COLO668 (cell line): ENCODE measurements around the gene EFCAB13.

Source experiments
- DNase-seq: peaks from one replicate; lab custom pipeline; 2025; ENCODE audit not compliant: unreplicated experiment; lab: John Stamatoyannopoulos, UW

The EFCAB13 gene, protein sequence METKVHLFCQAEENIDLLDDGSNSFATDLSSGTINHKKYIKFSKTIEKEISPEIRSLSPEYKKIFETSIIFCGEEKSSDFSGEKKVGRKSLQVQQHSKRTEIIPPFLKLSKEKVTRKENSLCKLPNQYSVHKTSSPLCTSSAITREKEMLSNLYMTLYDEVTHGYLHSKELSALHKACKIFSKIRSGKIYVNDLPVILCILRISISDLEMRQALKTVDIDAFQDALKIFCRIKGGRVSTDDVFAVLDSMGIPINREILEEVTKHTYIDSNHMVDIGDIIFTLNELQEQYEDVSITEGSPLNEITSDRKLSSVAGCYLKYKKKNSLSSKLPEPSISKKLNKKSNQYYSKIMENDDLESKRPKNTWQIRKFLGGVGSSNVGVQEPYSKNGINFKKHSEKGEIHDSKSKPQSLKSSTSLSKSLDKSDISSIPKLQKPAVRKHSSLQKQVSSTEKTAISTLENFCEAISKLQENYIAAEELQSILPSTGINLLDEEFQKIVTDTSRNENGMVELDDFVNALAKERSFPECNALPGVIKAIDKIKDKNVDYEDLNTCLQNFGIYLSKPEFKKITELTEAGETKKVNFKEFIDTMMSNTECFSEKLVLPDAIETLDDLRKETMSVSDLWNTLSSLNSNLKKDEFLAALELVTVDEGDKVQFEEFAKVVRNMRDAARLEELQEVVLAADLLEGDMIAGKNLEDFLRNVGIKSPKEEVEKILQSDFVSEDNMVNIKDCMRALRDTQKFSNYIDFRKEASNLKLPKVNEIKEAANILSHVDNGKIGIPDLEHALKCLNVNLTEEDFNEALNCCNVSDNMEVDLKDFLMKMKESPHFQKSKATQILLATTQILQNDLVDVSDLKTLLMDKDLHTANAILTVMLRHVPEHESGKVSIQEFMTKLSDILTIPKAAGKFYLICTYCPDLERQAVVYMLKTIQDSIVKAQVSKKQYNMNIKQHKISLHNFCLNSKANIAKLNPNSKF

DNA sequence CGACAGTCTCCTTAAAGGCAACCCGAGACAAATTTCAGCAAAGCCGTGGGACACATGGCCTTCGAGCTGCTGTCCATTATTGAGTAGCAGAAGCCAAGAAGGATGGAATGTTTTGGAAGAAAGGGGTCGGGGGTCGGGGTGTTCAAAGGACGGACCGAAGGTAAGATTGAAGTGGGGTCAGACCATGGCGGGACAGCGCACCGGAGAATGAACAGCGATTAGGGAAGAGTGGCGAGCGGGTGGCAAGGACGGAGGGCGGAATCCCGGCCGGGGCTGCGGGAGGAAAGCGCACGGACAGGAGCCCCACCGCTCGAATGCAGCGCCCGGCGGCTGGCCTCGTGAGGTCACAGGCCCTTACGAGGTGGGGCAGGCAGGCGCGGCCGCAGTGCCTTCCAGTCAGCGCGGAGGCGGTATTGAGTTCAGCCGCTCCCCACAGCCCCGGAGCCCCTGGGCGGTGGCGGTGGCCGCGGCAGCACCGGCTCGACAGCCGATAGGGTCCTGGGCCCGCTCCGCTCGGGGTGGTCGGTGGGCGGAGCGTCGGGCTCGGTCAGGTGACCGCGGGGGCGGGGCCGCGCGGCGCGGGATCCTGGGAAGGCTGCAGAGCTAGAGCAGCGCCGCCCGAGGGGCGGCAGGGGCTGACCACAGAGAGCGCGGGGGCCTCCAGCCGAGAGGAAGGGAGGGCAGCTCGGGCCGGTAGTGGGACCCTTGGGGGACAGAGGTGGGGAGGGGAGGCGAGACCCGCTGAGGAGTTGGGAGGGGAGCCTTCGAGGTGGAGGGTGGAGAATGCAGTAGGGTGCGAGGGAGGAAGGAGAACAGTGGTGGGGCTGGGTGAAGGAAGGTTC is at the start of gene EFCAB13:
Gene EFCAB13 (plus strand): TSS at position 574 of the 842 bp plus-strand sequence. CDS start 4,399 bp downstream, outside the sequence.
- DNase-seq, result peak; percentile 85

DNA sequence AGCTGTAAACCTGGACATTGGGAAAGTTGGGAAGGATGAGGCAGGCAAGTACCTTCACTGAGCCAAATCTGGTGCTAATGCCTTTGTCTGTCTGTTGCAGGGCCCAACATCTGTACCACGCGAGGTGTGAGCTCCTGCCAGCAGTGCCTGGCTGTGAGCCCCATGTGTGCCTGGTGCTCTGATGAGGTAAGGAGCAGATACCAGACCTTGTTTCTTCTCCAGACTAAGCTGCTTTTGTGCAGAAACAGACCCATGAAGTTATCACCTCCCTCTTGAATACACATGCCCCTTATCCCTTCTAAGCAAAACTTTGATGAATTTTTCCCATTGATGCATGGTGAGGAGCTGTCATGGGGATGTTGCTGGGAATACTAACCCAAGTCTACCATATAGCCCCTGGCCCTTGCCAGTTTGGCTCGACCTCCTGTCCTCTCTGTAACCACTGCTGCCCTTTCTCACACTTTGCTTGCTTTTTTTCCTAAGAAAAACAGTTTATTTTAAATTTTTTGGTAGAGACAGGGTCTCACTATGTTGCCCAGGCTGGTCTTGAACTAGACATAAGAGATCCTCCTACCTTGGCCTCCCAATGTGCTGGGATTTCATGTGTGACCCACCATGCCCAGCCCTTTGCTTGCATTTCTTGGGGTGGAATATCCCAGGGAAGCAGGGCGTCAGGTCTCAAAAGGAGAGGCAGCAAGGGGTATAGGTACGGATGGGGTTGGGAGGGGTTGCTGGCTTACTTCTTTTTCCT is 49.3 kb upstream of the EFCAB13 start:
- DNase-seq, result no peak

DNA sequence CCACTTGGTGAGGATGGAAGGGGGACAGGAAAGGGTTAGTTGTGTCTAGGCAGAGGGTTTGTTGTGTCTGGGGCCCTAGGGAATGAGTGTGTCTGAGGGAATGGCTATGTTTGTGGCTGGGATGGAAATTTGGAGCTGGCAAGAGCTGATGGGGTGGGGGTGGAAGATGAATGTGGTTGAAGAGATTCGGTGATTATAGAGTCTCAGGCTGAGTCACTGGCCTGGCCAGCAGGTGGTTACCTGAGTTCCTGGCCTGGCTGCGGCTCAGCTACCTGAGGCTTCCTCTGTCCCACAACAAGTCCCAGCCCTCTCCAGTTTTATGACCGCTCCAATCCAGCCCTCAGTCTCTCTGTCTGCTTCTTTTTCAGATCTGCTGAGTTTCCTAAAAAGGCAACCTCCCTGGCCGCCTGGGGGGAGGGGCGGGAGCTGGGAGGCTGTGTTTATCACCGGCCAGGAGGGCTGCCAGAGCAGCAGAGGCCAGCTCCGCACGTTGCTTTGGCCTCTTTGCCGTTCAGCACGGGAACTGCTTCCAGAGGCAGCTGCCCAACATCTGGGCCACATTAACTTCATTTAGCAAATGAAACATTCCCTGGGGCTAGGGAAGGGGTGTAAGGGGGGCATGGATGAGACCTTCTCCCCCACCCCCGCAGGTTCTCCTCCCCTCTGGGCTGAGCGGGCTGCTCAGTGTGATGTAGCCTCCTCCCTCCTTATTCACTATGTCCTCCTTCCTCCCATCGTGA is 48.3 kb upstream of the EFCAB13 start:
- no peak for DNase-seq

DNA sequence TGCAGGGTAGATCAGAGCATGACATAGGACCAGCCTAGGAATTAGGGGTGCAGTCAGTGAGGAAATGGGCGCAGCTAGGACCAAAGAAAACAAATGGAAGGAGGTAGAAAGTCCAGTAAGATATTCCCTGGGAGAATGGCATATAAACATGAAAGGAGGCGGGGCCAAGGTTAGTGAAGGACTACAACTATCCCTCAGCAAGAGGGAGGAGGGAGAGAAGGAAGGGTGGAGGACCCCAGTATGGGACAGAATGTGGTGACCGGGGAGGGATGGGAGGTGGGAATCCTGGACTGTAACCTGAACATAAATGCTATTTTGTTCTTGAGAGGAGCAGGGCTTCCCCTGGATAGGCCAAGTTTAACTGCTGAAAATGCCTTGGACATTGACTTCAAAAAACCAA is 47.3 kb upstream of the EFCAB13 start:
- no peak for DNase-seq

DNA sequence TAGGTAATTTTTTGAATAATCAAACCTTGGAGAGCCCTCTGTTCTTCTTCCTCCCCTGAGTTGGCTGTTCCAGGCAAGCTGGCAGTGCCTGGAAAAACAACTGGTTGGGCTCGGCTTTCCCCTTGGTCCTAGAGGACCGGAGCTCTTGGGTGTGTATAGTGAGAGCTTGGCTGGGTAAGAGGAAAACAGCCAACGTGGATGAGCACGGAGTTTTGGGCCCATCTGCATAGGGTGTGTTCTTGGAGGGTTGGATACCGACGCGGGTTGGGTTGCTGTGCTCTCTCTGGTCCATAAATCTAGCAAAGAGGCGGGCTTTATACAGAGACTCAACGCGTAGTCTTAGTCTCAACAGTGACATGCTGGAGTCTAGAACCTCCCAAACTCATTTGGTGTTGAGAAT is 46.9 kb upstream of the EFCAB13 start:
- peak; percentile 9 for DNase-seq

DNA sequence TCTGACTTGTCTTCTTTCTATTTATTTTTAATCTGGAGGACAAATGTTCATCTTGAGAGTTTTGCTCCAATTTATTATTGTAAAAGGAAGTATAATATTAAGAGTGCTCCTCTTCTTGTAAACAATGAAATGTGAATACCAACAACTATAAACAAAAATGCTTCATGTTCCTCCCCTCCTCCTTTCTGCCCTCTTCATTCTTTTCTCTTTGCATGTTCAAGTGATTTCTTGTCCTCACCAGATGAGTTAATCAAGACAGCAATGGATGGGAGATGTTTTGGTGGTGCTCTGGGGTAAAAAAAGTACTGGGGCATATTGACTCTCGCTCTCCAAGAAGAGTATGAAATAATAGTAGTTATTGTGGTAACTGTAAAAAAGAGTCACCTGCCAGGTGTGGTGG is 45.8 kb upstream of the EFCAB13 start:
- no peak for DNase-seq

DNA sequence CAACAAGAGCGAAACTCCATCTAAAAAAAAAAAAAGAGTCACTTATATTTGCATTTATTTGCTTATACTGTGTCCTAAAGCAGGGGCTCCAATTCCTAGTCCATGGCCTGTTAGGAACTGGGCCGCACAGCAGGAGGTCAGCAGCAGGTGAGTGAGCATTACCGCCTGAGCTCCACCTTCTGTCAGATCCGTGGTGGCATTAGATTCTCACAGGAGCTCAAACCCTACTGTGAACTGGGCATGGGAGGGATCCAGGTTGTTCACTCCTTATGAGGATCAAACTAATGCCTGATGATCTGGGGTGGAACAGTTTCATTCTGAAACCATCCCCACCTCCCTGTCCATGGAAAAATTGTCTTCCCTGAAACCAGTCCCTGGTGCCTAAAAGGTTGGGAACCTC is 45.2 kb upstream of the EFCAB13 start:
- DNase-seq, result no peak

DNA sequence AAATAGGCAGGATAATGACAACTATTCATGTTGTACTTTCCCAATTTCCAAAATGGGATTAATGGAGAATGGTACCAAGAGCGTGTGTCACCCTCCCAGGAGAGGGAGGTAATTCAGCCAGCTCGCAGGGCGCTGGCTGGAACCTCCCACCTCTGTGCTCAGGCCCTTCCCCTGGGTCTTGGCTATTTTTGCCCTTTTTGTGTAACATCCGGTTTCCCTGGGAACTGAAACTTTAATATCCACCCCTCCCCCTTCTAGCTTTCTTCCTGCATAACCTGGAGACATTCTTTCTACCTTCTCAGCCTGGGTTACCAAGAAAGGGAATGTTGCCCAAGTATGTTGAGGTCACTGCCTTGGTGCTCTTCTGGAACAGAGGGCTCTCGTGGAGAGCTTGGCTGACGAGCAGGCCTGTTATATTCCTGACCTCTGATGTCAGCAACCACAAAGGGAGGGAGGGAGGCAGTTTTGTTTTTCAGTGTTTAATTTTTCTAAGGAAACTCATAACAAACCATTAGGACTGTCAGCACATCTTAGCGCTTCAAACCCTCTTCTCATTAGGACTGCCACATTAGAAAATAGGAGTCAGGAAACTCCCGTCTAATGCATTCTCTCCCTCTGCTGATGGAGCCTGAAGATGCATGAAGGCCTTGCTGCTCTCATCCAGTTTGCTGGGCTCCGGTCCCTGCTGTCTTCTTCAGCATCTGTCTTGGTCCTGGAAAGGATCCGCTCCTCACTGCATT is 44.5 kb upstream of the EFCAB13 start:
- no peak for DNase-seq

DNA sequence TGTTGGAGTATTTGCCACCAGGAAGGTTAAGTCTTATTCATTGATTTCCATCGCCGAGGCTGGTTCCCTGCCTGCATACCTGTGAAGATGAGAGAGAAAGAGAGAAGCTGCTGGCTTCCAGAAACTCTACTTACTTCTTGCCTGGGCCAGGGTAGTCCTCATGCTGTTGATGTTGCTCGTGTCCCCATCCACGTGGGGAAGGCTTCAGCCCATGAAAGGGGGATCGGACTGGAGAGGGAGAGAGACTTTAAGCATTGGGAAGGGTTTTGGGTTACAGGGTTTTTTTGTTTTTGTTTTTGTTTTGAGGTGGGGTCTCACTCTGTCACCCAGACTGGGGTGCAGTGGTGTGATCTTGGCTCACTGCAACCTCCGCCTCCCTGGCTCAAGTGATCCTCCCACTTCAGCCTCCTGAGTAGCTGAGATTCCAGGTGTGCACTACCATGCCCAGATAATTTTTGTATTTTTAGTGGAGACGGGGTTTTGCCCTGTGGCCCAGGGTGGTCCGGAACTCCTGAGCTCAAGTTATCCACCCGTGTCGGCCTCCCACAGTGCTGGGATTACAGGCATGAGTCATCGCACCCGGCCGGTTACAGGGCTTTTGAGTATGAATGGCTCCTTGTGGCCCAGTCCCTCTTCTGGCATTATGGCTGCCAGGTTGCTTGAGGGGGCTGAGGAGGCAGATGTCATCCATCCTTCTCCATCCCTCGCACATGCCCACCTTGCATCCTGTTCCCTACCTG is 43.5 kb upstream of the EFCAB13 start:
- DNase-seq, result peak; percentile 5

DNA sequence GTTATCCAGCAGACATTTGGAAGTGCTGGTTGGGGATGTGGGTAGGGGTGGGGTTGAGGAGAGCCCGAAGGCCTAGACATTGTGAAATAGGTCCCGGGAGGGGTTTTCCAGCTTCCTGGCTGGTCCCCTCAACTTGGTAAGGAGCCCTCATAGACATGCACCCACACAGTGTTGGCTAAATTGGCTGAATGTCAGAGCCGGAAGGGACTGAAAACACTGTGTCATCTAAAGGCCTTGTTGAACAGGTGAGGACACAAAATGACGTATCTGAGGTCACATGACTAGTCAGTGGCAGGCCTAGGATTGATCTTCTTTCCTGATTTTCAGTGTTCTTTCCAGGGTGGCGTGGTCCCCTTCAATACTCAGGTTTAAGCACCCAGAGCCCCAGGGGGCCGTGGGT is 42.5 kb upstream of the EFCAB13 start:
- DNase-seq, result no peak

DNA sequence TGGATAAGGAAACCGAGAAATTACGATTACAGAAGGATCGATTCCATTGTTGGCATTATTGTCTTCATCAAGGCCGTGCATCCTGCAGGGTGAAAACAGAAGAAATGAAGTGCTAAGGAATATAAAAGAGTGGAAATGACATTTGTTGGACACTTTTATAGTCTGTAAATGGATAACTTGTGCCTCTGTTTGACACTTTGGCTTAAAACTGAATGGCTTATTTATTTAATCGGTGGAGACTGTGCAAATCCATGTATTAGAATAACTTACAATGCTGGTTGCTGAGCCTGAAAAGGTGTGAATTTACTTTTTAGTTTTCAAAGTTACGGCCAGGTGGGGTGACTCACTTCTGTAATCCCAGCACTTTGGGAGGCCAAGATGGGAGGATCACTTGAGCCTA is 38.8 kb upstream of the EFCAB13 start:
- no peak for DNase-seq

DNA sequence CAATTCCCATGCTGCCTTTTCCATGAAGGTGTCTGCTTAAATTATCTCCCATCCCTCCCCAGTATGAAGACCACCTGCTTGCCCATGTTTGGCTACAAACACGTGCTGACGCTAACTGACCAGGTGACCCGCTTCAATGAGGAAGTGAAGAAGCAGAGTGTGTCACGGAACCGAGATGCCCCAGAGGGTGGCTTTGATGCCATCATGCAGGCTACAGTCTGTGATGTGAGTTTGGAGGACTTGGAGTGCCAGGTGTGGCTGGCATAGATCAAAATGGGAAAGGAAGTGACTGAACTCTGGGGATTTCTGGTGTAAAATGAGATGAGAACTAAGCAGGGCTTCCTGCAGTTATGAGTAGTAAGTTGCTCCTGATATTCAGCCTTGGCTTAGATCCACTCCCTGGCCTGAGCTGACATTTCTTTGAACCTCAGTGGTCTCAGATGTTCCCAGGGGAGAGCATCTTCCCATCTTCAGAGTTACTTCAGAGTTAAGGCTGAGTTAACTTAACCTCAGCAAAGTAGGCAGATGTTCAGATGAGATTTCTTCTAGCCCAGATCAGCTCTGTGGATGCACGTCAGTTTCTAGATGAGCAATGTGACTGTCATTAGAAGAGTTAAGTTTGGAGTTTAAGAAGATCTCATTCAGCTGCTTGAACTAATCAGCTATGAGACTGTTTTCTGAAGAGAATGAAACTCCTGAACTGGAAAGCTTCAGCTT is 37.4 kb upstream of the EFCAB13 start:
- DNase-seq, result no peak

DNA sequence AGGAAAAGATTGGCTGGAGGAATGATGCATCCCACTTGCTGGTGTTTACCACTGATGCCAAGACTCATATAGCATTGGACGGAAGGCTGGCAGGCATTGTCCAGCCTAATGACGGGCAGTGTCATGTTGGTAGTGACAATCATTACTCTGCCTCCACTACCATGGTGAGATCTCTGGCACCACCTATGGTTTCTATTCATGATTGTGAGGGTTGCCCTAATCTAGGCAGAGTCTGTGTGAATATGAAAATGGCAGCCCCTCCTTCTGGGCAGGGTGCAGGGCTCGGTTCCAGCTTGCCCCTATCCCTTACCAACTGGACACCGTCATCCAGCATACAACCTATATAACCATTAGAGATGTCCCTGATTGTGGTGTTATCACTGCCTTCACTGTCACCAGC is 36.7 kb upstream of the EFCAB13 start:
- no peak for DNase-seq

DNA sequence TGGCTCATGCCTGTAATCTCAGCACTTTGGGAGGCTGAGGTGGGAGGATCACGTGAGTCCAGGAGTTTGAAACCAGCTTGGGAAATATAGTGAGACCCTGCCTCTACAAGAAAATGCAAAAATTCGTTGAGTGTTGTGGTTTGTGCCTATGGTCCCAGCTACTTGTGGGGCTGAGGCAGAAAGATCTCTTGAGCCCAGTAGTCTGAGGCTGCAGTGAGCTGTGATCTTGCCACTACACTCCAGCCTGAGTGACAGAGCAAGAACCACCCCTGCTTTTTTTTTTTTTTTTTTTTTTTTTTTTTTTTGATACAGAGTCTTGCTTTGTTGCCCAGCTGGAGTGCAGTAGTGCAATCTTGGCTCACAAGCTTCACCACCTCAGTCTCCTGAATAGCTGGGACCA is 36.1 kb upstream of the EFCAB13 start:
- DNase-seq, result no peak

DNA sequence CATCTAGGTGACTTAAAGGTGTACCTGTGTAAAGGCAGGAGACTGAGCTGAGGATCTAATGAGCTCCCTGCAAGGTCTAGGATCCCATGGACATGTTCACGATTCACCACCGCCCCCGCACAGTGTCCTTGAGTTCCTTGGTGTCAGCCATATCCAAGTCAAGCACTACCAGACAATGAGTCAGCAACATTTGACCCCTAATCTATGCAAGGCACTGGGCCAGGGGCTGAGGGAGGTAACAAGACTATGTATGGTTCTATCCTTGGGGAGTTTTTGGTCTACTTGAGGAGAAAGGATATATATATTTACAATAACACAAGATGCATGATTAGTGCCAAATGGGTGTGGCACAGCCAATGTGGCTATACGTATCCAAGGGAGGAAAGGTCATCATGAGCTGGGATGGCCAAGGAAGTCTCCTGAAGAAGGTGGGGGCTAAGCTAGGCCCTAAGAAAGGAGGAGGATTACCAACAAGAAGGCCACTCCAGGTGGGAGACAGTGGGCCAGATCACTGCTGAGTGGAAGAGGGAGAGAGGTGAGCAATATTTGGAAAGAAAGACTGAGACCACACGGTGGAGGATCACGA is 35.1 kb upstream of the EFCAB13 start:
- DNase-seq, result no peak

DNA sequence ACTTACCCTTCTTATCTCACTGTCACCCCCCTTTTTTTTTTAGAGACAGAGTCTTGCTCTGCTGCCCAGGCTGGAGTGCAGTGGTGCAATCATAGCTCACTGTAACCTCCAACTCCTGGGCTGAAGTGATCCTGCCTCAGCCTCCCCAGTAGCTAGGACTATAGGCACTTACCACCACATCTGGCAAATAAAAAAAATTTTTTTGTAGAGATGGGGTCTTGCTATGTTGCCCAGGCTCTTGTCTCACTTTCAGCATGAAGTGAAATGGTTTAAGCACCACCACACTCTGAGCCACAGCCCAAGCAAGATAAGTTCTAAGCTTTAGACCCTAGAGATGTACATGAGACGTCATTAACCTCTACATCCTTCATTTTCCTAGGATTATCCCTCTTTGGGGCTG is 34.5 kb upstream of the EFCAB13 start:
- no peak for DNase-seq

DNA sequence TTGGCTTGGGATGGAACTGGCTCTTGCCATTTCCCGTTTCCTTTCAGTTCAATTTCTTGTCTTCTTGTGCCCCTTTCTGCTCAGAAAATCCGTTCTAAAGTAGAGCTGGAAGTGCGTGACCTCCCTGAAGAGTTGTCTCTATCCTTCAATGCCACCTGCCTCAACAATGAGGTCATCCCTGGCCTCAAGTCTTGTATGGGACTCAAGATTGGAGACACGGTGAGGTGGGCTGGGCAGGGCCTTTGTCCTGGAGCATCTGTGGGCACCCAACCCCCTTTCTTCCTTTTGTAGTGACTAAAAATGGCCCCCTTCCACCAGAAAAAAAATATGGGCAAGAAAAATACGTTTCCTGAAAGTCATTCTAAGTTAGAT is 32.9 kb upstream of the EFCAB13 start:
- DNase-seq, result no peak
